Colonic mucosa (tissue), 4 donors: ENCODE results near the gene SF3A2. TPM values are rescaled to one million over a fixed set of nuclear protein-coding genes. Genes with fewer than 3 reads are reported as not detected.

Experiments
- DNase-seq: peaks from one replicate; pipeline ENCODE4 v3.0.0-alpha.2; 2020
- H3K27ac ChIP-seq: fragments of 200-600 bp; one replicate; pipeline ENCODE4 v1.8.0; 2021
- H3K27me3 ChIP-seq: fragments of 200-600 bp; one replicate; pipeline ENCODE4 v1.8.0; 2021
- H3K36me3 ChIP-seq: fragments of 200-600 bp; one replicate; pipeline ENCODE4 v1.8.0; 2021
- H3K4me1 ChIP-seq: fragments of 200-600 bp; one replicate; pipeline ENCODE4 v1.8.0; 2021; ENCODE audit warnings: mild to moderate bottlenecking
- H3K4me3 ChIP-seq: fragments of 200-600 bp; one replicate; pipeline ENCODE4 v1.8.0; 2021
- H3K9ac ChIP-seq, 2 donors: one replicate each; pipeline ENCODE4 v1.7.0; 2013; ENCODE audit warnings: control low read depth in 2 of 2, low read depth in 2 of 2, low read length in 2 of 2
- H3K9me3 ChIP-seq: fragments of 200-600 bp; one replicate; pipeline ENCODE4 v1.8.0; 2021
- CTCF ChIP-seq: fragments of 200-600 bp; IDR thresholded peaks from one replicate; pipeline ENCODE4 v1.8.0; 2022; ENCODE audit warnings: antibody characterized with exemption, mild to moderate bottlenecking
- intact Hi-C: fragments of 100-400 bp; cut with DNase I; formaldehyde crosslinking; loops from one replicate; pipeline ENCODE4 v1.14.1; 2022
- total RNA-seq, 2 donors: library from RNA; stranded (reverse); fragmentation: NEBNext Ultra II Directional in 1 of 2; extraction: Animal tissue kit (Norgen Biotek cat#: 25700) in 1 of 2; gene quantifications; one replicate each; pipeline ENCODE4 v1.2.1, GENCODE V29; 2021
- donor health status: healthy.
- donor health status: DM: no; HTN: no; CAD: no.
- donor health status: DM: no; HTN: no; CAD: no.

SF3A2 gene
- total RNA-seq, 2 donors from 2014 or later, result 60.9 to 99.8 TPM

GRCh38 chr19:2207991-2208860 lies 28.4 kb upstream of the SF3A2 start:
- peak; percentile 73 for DNase-seq
- Histone ChIP-seq H3K36me3 (peaks cover 15% of the 10 kb centered on the region), H3K4me3 (no peak overlapping the region), H3K27ac (no peak overlapping the region), H3K9me3 (no peaks in the 10 kb centered on the region), H3K9ac (no peak overlapping the region), H3K27me3 (no peaks in the 10 kb centered on the region), H3K4me1 (peaks cover 15% of the 10 kb centered on the region)
- no peak for TF ChIP-seq CTCF
- intact Hi-C loops, result no loop called here

DNA sequence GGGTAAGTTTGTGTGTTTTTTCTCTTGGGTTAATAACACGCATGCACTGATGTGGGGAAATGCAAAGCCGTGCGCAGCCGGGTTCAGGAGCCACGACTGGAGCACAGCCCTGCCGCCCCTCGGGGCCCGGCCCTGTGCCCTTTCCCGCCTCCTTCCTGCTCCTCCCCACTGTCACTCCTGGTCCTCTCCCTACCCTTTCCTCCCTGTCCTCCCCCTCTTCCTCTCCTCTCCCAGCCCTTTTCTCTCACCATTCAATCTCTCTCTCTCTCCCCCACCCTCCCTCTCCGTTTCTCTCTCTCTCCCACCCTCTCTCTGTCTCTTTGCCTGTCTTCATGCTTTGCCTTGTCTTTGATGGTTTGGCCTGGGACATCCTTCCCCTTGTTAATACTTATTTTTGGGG lies 27.6 kb upstream of the SF3A2 start:
- Histone ChIP-seq H3K4me1 (peaks cover 19% of the 10 kb centered on the region), H3K36me3 (peaks cover 15% of the 10 kb centered on the region), H3K9me3 (no peaks in the 10 kb centered on the region), H3K27me3 (no peaks in the 10 kb centered on the region), H3K9ac (no peak overlapping the region), H3K4me3 (no peak overlapping the region), H3K27ac (no peak overlapping the region)
- no peak for DNase-seq
- TF ChIP-seq CTCF, result no peak
- intact Hi-C loops, result no loop called here

DNA sequence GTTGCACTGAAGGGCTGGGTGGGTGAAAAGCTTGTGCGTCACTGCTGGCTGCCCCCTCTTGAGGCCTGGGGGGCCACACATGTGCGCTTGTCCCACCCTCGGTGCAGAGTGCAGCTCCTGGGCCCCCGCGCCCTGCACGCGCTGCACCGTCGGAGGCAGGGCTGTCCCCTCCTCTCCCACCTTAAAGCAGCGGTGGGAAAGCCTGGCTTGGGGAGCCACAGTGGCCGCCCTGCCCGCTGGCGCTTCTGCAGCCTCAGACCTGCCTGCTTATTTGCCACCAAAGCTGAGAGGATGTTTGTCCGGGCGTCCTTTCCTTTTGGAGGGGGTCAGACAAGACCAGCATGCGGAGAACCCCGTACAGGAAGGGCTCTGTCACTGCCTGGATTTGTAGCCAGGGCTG lies 27.2 kb upstream of the SF3A2 start:
- H3K4me1 ChIP-seq, result peaks cover 21% of the 10 kb centered on the region
- no peak overlapping the region for H3K27ac ChIP-seq
- no peak for DNase-seq
- H3K27me3 ChIP-seq, result no peaks in the 10 kb centered on the region
- TF ChIP-seq CTCF, result no peak
- H3K9ac ChIP-seq, result no peak overlapping the region
- intact Hi-C loops, result no loop called here
- H3K36me3 ChIP-seq, result peaks cover 19% of the 10 kb centered on the region
- no peaks in the 10 kb centered on the region for H3K9me3 ChIP-seq
- no peak overlapping the region for H3K4me3 ChIP-seq

DNA sequence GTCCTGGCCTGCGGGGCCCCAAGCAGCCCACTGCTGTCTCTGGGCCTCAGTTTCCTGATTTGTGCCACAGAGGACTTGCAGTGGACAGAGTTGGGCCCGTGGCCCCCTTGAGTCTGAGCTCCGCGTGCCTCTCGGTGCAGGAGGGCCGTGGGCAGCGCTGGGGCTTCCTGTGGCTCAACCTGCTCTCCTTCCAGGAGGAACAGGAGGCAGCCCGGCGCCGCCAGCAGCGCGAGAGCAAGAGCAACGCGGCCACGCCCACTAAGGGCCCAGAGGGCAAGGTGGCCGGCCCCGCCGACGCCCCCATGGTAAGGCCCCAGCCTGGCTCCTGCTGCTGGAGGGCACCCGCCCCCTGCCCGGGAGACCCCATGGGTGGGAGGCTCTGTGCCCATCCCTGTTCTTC lies 26.4 kb upstream of the SF3A2 start:
- H3K27ac ChIP-seq, result no peak overlapping the region
- no peaks in the 10 kb centered on the region for H3K9me3 ChIP-seq
- no peaks in the 10 kb centered on the region for H3K27me3 ChIP-seq
- no peak for DNase-seq
- intact Hi-C loops, result no loop called here
- no peak overlapping the region for H3K9ac ChIP-seq
- peaks cover 21% of the 10 kb centered on the region for H3K36me3 ChIP-seq
- no peak overlapping the region for H3K4me3 ChIP-seq
- peaks cover 21% of the 10 kb centered on the region for H3K4me1 ChIP-seq
- TF ChIP-seq CTCF, result no peak

- peaks cover 21% of the 10 kb centered on the region for H3K4me1 ChIP-seq
- H3K27me3 ChIP-seq, result no peaks in the 10 kb centered on the region
- H3K27ac ChIP-seq, result no peak overlapping the region
- H3K4me3 ChIP-seq, result no peak overlapping the region
- H3K9ac ChIP-seq, result no peak overlapping the region
- intact Hi-C loops, result no loop called here
- H3K36me3 ChIP-seq, result peaks cover 21% of the 10 kb centered on the region
- TF ChIP-seq CTCF, result no peak
- no peak for DNase-seq
- H3K9me3 ChIP-seq, result no peaks in the 10 kb centered on the region
These were observed 25.5 kb upstream of the SF3A2 start for GRCh38 chr19:2210987-2211740.
